Lung (tissue), 12 donors: ENCODE data around the gene B3GNT8. TPM values are rescaled to one million over a fixed set of nuclear protein-coding genes. Genes with fewer than 3 reads are reported as not detected.

ENCODE experiments used
- ATAC-seq: fragments of 200-7000 bp; cut with Tn5 transposase; one replicate; pipeline ENCODE4 v1.9.1; 2020; ENCODE audit warnings: moderate number of reproducible peaks; ENCODE audit not compliant: insufficient read depth, low FRiP score
- DNase-seq, 3 donors: peaks; one replicate each; pipeline ENCODE4 v3.0.0-alpha.2; 2013 to 2017
- H3K27ac ChIP-seq, 2 donors: one replicate each; pipeline ENCODE4 v1.5.1; 2013; ENCODE audit warnings: mild to moderate bottlenecking in 2 of 2, moderate library complexity in 2 of 2, control low read depth in 1 of 2, inconsistent platforms in 1 of 2, low read depth in 1 of 2, low read length in 1 of 2
- H3K27me3 ChIP-seq, 3 donors: one replicate each; pipeline ENCODE4 v1.5.1; 2013; ENCODE audit warnings: low read length in 2 of 3; ENCODE audit not compliant: control insufficient read depth in 3 of 3, insufficient read depth in 3 of 3
- H3K36me3 ChIP-seq, 4 donors: one replicate each; pipeline ENCODE4 v1.5.1; 2013; ENCODE audit warnings: low read length in 4 of 4, mild to moderate bottlenecking in 1 of 4, moderate library complexity in 1 of 4; ENCODE audit not compliant: control insufficient read depth in 4 of 4, insufficient read depth in 4 of 4
- H3K4me1 ChIP-seq, 5 donors: one replicate each; pipeline ENCODE4 v1.5.1; 2013; ENCODE audit warnings: low read length in 5 of 5, mild to moderate bottlenecking in 2 of 5, moderate library complexity in 1 of 5; ENCODE audit not compliant: control insufficient read depth in 5 of 5, insufficient read depth in 5 of 5
- H3K4me3 ChIP-seq: one replicate; pipeline ENCODE4 v1.5.1; 2013; ENCODE audit warnings: mild to moderate bottlenecking, control low read depth, moderate library complexity
- H3K9ac ChIP-seq, 2 donors: one replicate each; pipeline ENCODE4 v1.5.1; 2013; ENCODE audit warnings: low read length in 2 of 2, control low read depth in 1 of 2; ENCODE audit not compliant: insufficient read depth in 1 of 2
- H3K9me3 ChIP-seq, 4 donors: one replicate each; pipeline ENCODE4 v1.5.1; 2013; ENCODE audit warnings: low read length in 3 of 4, mild to moderate bottlenecking in 1 of 4, moderate library complexity in 1 of 4; ENCODE audit not compliant: control insufficient read depth in 4 of 4, insufficient read depth in 3 of 4
- WGBS, 2 donors: extraction: QIAGEN DNeasy Blood & Tissue Kit; methylation state at CpG; one replicate each; pipeline ENCODE4 v1.1.7; 2013; 5-methylcytosine and 5-hydroxymethylcytosine counted together
- polyA plus RNA-seq, 2 donors: library from polyadenylated mRNA; stranded (reverse); fragments of 200-250 nt; gene quantifications; one replicate each; pipeline ENCODE4 v1.2.1, GENCODE V29; 2013
- total RNA-seq, 2 donors: library from RNA; depleted of rRNA in 1 of 2; stranded (reverse); fragments of >200 nt in 1 of 2; gene quantifications; one replicate each; pipeline ENCODE4 v1.2.1, GENCODE V29; 2014 to 2021
- TF ChIP-seq, protein P1 (sequence below): IDR thresholded peaks from 2 replicates; pipeline ENCODE4 v1.5.1; 2012; ENCODE audit warnings: mild to moderate bottlenecking; ENCODE audit errors: control extremely low read depth, extremely low read depth
- donor health status: control.
- donor health status: control.
- donor health status: Bipolar disorder and iron deficiency.
- donor health status: healthy.
- donor health status: DM: yes; HTN: yes; CAD: no.

The B3GNT8 gene
- total and polyA plus RNA-seq, 4 donors: 6.2 to 39.0 (median 32.8) TPM

DNA sequence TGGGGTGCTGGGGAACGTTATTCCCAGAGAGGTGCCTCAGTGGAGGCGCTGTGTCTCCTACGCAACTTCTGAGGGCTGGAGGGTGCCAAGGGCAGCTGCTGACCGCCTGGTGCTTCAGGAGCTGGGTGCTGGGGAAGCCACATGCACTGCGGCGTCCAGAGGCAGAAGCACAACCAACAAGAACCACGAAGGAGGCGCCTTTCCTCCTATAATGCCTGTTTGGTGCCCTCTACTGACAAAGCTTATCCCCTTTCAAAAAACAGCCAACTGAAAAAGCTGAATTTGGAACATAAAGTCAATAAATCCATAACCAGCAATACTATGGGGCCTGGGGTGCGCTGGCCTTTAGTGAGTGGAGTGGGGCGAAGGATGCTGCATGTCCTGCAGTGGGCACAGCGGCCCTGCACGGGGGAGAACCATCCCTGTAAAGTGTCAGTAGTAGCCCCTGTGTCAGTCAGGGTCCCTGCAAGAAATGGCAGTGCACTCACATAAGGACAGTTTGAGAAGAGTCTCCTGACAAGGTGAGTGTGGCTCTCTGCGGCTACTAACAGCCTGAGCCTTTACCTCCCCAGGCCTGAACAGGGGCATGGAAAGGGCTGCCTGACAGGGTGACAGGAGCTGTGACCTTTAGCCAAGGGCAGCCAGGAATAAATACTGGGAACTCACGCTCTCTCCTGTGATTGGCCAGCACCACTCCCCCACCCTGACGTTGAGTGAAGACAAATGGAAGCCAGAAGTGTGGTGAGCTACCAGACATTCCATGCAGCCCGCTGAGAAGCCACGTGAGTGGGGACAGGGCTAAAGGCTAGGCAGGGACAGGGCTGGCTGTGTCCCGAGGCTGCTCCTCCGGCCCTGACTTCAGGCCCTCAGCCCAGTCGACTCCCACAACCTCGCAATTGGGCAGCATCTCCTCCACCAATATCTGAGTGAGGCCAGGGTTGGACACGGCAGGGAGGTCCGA lies 4.5 kb upstream of the B3GNT8 start:
- TF ChIP-seq, protein P1, sequence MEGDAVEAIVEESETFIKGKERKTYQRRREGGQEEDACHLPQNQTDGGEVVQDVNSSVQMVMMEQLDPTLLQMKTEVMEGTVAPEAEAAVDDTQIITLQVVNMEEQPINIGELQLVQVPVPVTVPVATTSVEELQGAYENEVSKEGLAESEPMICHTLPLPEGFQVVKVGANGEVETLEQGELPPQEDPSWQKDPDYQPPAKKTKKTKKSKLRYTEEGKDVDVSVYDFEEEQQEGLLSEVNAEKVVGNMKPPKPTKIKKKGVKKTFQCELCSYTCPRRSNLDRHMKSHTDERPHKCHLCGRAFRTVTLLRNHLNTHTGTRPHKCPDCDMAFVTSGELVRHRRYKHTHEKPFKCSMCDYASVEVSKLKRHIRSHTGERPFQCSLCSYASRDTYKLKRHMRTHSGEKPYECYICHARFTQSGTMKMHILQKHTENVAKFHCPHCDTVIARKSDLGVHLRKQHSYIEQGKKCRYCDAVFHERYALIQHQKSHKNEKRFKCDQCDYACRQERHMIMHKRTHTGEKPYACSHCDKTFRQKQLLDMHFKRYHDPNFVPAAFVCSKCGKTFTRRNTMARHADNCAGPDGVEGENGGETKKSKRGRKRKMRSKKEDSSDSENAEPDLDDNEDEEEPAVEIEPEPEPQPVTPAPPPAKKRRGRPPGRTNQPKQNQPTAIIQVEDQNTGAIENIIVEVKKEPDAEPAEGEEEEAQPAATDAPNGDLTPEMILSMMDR: no peak
- 68 to 72% methylated on average over 23 of the region's 23 CpGs for WGBS, 2 donors
- DNase-seq (peak in 1 of 3 donors; percentile 30), ATAC-seq (no peak)
- no peak overlapping the region for H3K4me3 ChIP-seq
- peaks cover 0 to 3% (median 0%) of the 10 kb centered on the region in 4 donors for H3K9me3 ChIP-seq
- peak overlapping the region in 1 of 2 donors; percentile 89 for H3K27ac ChIP-seq
- H3K4me1 ChIP-seq: peaks cover 0 to 16% (median 12%) of the 10 kb centered on the region in 5 donors
- H3K36me3 ChIP-seq: peaks cover 0 to 26% (median 18%) of the 10 kb centered on the region in 4 donors
- H3K9ac ChIP-seq: no peak overlapping the region
- H3K27me3 ChIP-seq: no peaks in the 10 kb centered on the region

DNA sequence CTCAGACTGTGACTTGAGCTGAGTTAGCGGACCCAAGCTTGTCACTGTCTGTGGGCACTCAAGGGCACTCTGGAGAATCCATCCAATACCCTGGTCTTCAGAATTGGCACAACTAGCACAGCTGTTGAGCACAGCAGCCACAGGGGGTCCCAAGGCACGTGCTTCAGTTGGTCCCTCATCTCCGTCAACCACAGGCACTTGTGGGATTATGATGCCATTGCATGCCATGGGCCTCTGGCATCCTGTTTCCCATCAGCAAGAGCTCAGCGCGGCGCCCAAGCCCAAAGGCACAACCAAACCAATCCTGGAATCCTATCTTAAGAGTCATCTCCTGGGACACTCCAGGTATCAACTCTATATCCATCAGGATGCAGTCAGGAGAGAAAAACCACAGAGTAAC lies 3.7 kb upstream of the B3GNT8 start:
- Histone ChIP-seq H3K27ac (peak overlapping the region in 1 of 2 donors; percentile 89), H3K9ac (no peak overlapping the region)

DNA sequence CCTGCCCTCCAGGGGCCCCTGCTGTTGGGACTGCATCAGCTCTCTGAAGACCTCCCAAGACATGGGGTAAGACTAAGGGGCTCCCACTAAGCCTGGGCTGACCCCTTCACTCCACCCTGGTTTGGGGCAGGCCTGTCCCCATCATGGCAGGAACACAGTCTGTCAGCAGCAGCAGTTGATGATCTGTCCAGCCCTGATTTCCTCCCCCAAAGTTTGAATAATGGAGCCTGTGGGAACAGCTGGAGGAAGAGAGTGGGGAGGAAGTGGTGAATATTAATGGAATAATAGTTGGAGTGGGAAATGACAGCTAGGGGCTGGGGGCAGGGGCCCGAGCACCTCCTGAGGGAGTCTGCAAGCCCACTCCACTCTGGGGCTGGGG lies 1.3 kb upstream of the B3GNT8 start:
- H3K9me3 ChIP-seq: peaks cover 0 to 3% (median 0%) of the 10 kb centered on the region in 4 donors
- no peak for ATAC-seq
- no peak overlapping the region for H3K9ac ChIP-seq
- H3K36me3 ChIP-seq: peaks cover 0 to 33% (median 13%) of the 10 kb centered on the region in 4 donors
- H3K27me3 ChIP-seq: no peaks in the 10 kb centered on the region
- whole genome bisulfite sequencing, 2 donors: 13 to 41% methylated on average over 1 of the region's 1 CpG
- H3K4me3 ChIP-seq: no peak overlapping the region
- TF ChIP-seq, protein P1: no peak
- H3K4me1 ChIP-seq: peaks cover 0 to 23% (median 13%) of the 10 kb centered on the region in 5 donors
- H3K27ac ChIP-seq: peak overlapping the region; percentile 66 to 90
- DNase-seq: no peak

More for the DNA sequence above, 3.7 kb upstream of the B3GNT8 start:
- H3K9me3 ChIP-seq: peaks cover 0 to 3% (median 0%) of the 10 kb centered on the region in 4 donors
- no peaks in the 10 kb centered on the region for H3K27me3 ChIP-seq
- DNase-seq: no peak
- TF ChIP-seq, protein P1: no peak
- H3K4me3 ChIP-seq: no peak overlapping the region
- H3K4me1 ChIP-seq: peaks cover 0 to 20% (median 13%) of the 10 kb centered on the region in 5 donors
- 70 to 88% methylated on average over 6 of the region's 6 CpGs for WGBS, 2 donors
- ATAC-seq: no peak
- H3K36me3 ChIP-seq: peaks cover 0 to 21% (median 13%) of the 10 kb centered on the region in 4 donors
